Measurements from ENCODE around the gene FKBP6.
"Not testable (repeated sequence)": the region's sequence is repeated elsewhere in the genome, so short reads cannot be mapped to it uniquely, and the experiment has no call there.

- not testable (repeated sequence) for TF ChIP-seq SOX13 (IDR thresholded peaks at IDR 0.05); SOX13 (CRISPR knock-in tag; conservative IDR thresholded peaks at IDR 0.05 in 1 of 2, IDR thresholded peaks at IDR 0.05 in 1 of 2); CBX5 (CRISPR knock-in tag; IDR thresholded peaks at IDR 0.05; ENCODE audit: borderline replicate concordance); CSRNP1 (CRISPR knock-in tag; IDR thresholded peaks at IDR 0.05); CTCF (CRISPR knock-in tag; IDR thresholded peaks at IDR 0.05); POLR2AphosphoS5 (IDR thresholded peaks at IDR 0.05; ENCODE audit: low read depth, low read length); ZFP90 (CRISPR knock-in tag; IDR thresholded peaks at IDR 0.05; ENCODE audit: borderline replicate concordance); TRIM24 (CRISPR knock-in tag; IDR thresholded peaks at IDR 0.05); NCOA1 (CRISPR knock-in tag; IDR thresholded peaks at IDR 0.05)
Observed at GRCh38 chr7:73319541-73319940, 8.4 kb upstream of the FKBP6 start.

All from HepG2 (cell line).